Endothelial cell of umbilical vein (primary cell): Measurements from ENCODE around the gene OR6X1.

Experiments
- POLR2A ChIP-seq: IDR thresholded peaks from 2 replicates; pipeline ENCODE4 v1.6.1; 2012; ENCODE audit warnings: low read depth, mild to moderate bottlenecking, control low read depth, low read length
- TF ChIP-seq, protein P1 (sequence below), 2 donors: IDR thresholded peaks; 1 replicate in 1 of 2; 2 replicates in 1 of 2; pipeline ENCODE4 v1.5.1; 2011; ENCODE audit warnings: low read length in 2 of 2, mild to moderate bottlenecking in 2 of 2, moderate library complexity in 2 of 2, control low read depth in 1 of 2, inconsistent platforms in 1 of 2, low read depth in 1 of 2; ENCODE audit not compliant: insufficient read depth in 1 of 2; ENCODE audit errors: extremely low read depth in 1 of 2

- TF ChIP-seq, protein P1, sequence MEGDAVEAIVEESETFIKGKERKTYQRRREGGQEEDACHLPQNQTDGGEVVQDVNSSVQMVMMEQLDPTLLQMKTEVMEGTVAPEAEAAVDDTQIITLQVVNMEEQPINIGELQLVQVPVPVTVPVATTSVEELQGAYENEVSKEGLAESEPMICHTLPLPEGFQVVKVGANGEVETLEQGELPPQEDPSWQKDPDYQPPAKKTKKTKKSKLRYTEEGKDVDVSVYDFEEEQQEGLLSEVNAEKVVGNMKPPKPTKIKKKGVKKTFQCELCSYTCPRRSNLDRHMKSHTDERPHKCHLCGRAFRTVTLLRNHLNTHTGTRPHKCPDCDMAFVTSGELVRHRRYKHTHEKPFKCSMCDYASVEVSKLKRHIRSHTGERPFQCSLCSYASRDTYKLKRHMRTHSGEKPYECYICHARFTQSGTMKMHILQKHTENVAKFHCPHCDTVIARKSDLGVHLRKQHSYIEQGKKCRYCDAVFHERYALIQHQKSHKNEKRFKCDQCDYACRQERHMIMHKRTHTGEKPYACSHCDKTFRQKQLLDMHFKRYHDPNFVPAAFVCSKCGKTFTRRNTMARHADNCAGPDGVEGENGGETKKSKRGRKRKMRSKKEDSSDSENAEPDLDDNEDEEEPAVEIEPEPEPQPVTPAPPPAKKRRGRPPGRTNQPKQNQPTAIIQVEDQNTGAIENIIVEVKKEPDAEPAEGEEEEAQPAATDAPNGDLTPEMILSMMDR (IDR thresholded peaks at IDR 0.05; ENCODE audit: extremely low read depth in 1 of 2, insufficient read depth in 1 of 2, low read depth in 1 of 2, low read length in 2 of 2) = no peak
- no peak for TF ChIP-seq POLR2A
These were observed 50.0 kb downstream of the OR6X1 start for GRCh38 chr11:123704341-123704740.
